ENCODE data around the gene LDHAL6B. TPM values are rescaled to one million over a fixed set of nuclear protein-coding genes. Genes with fewer than 3 reads are reported as not detected.

Gene LDHAL6B
- total RNA-seq, 2 donors from 2014 or later, result not detected

GRCh38 chr15:59227021-59227420 is 20.4 kb downstream of the LDHAL6B start:
- no peaks in the 10 kb centered on the region for H3K9me3 ChIP-seq
- peaks cover 22 to 40% of the 10 kb centered on the region in 2 donors for H3K4me1 ChIP-seq (ENCODE audit: control insufficient read depth in 1 of 2, low read depth in 2 of 2)
- no peak overlapping the region for H3K27ac ChIP-seq
- no peak for ATAC-seq (ENCODE audit: insufficient number of reproducible peaks, low FRiP score, low read depth)
- peaks cover 17% of the 10 kb centered on the region for H3K36me3 ChIP-seq
- no peak for DNase-seq (ENCODE audit: low spot score)
- TF ChIP-seq CTCF (IDR thresholded peaks at IDR 0.05), result no peak
- H3K27me3 ChIP-seq (replicated peaks; ENCODE audit: insufficient read depth), result no peaks in the 10 kb centered on the region
- no peak overlapping the region for H3K4me3 ChIP-seq

- ATAC-seq (ENCODE audit: insufficient number of reproducible peaks, low FRiP score, low read depth) (no peak), DNase-seq (ENCODE audit: low spot score) (no peak)
- Histone ChIP-seq H3K36me3 (peaks cover 17% of the 10 kb centered on the region), H3K4me3 (no peak overlapping the region), H3K9me3 (no peaks in the 10 kb centered on the region), H3K27ac (no peak overlapping the region), H3K27me3 (replicated peaks; ENCODE audit: insufficient read depth) (no peaks in the 10 kb centered on the region), H3K4me1 (ENCODE audit: control insufficient read depth in 1 of 2, low read depth in 2 of 2) (peaks cover 21 to 33% of the 10 kb centered on the region in 2 donors)
- no peak for TF ChIP-seq CTCF (IDR thresholded peaks at IDR 0.05)
Observed at GRCh38 chr15:59229015-59229414, 22.4 kb downstream of the LDHAL6B start.

- no peak for TF ChIP-seq CTCF (IDR thresholded peaks at IDR 0.05)
- no peaks in the 10 kb centered on the region for H3K27me3 ChIP-seq (replicated peaks; ENCODE audit: insufficient read depth)
- H3K9me3 ChIP-seq, result no peaks in the 10 kb centered on the region
- peaks cover 17 to 28% of the 10 kb centered on the region in 2 donors for H3K4me1 ChIP-seq (ENCODE audit: control insufficient read depth in 1 of 2, low read depth in 2 of 2)
- H3K36me3 ChIP-seq, result peaks cover 13% of the 10 kb centered on the region
- ATAC-seq (ENCODE audit: insufficient number of reproducible peaks, low FRiP score, low read depth), result no peak
- H3K27ac ChIP-seq, result no peak overlapping the region
- no peak for DNase-seq (ENCODE audit: low spot score)
- H3K4me3 ChIP-seq, result no peak overlapping the region
Observed at GRCh38 chr15:59229453-59229852, 22.8 kb downstream of the LDHAL6B start.

- DNase-seq (ENCODE audit: low spot score), result no peak
- Histone ChIP-seq H3K27ac (no peak overlapping the region), H3K9me3 (no peaks in the 10 kb centered on the region), H3K36me3 (peaks cover 12% of the 10 kb centered on the region), H3K4me3 (no peak overlapping the region), H3K4me1 (ENCODE audit: control insufficient read depth in 1 of 2, low read depth in 2 of 2) (peaks cover 13 to 25% of the 10 kb centered on the region in 2 donors), H3K27me3 (replicated peaks; ENCODE audit: insufficient read depth) (no peaks in the 10 kb centered on the region)
- no peak for ATAC-seq (ENCODE audit: insufficient number of reproducible peaks, low FRiP score, low read depth)
- no peak for TF ChIP-seq CTCF (IDR thresholded peaks at IDR 0.05)
Observed at GRCh38 chr15:59230531-59231055, 23.9 kb downstream of the LDHAL6B start.

GRCh38 chr15:59232476-59232875 is 25.8 kb downstream of the LDHAL6B start:
- ATAC-seq (ENCODE audit: insufficient number of reproducible peaks, low FRiP score, low read depth) (no peak), DNase-seq (ENCODE audit: low spot score) (no peak)
- Histone ChIP-seq H3K27ac (peak overlapping the region in 1 of 2 donors; percentile 23), H3K4me3 (peak overlapping the region; percentile 0), H3K36me3 (peaks cover 10% of the 10 kb centered on the region), H3K9me3 (no peaks in the 10 kb centered on the region), H3K4me1 (ENCODE audit: control insufficient read depth in 1 of 2, low read depth in 2 of 2) (peaks cover 22 to 38% of the 10 kb centered on the region in 2 donors), H3K27me3 (replicated peaks; ENCODE audit: insufficient read depth) (no peaks in the 10 kb centered on the region)
- TF ChIP-seq CTCF (IDR thresholded peaks at IDR 0.05), result no peak

All from thoracic aorta (tissue), 2 donors.